Measurements from ENCODE around the gene ZNF609.

DNA sequence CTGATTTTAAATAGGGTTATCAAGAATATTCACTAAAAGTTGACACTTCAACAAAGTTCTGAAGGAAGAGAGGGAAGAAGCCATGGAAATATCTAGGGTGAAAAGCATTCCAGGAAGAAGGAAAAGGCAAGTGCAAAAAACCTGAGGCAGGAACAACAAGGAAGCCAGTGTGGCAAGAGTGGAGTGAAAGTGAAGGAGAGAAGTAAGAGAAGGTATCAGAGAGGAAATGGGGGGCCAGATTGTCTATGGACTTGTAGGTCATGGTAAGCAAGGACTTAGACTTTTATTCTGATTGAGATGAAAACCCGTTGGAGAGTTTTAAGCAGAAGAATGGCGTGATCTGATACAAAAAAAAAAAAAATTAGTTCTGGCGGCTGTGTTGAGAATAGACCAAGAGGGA lies 18.5 kb upstream of the ZNF609 start:
- TF ChIP-seq, protein P1, sequence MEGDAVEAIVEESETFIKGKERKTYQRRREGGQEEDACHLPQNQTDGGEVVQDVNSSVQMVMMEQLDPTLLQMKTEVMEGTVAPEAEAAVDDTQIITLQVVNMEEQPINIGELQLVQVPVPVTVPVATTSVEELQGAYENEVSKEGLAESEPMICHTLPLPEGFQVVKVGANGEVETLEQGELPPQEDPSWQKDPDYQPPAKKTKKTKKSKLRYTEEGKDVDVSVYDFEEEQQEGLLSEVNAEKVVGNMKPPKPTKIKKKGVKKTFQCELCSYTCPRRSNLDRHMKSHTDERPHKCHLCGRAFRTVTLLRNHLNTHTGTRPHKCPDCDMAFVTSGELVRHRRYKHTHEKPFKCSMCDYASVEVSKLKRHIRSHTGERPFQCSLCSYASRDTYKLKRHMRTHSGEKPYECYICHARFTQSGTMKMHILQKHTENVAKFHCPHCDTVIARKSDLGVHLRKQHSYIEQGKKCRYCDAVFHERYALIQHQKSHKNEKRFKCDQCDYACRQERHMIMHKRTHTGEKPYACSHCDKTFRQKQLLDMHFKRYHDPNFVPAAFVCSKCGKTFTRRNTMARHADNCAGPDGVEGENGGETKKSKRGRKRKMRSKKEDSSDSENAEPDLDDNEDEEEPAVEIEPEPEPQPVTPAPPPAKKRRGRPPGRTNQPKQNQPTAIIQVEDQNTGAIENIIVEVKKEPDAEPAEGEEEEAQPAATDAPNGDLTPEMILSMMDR (IDR thresholded peaks at IDR 0.05; ENCODE audit: low read depth, low read length, missing input control) = no peak
- TF ChIP-seq, protein P2, sequence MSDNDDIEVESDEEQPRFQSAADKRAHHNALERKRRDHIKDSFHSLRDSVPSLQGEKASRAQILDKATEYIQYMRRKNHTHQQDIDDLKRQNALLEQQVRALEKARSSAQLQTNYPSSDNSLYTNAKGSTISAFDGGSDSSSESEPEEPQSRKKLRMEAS (IDR thresholded peaks at IDR 0.05) = no peak
- TF ChIP-seq RAD21 (IDR thresholded peaks at IDR 0.05) = no peak
- TF ChIP-seq YY1 (IDR thresholded peaks at IDR 0.05) = no peak
- TF ChIP-seq, protein P3, sequence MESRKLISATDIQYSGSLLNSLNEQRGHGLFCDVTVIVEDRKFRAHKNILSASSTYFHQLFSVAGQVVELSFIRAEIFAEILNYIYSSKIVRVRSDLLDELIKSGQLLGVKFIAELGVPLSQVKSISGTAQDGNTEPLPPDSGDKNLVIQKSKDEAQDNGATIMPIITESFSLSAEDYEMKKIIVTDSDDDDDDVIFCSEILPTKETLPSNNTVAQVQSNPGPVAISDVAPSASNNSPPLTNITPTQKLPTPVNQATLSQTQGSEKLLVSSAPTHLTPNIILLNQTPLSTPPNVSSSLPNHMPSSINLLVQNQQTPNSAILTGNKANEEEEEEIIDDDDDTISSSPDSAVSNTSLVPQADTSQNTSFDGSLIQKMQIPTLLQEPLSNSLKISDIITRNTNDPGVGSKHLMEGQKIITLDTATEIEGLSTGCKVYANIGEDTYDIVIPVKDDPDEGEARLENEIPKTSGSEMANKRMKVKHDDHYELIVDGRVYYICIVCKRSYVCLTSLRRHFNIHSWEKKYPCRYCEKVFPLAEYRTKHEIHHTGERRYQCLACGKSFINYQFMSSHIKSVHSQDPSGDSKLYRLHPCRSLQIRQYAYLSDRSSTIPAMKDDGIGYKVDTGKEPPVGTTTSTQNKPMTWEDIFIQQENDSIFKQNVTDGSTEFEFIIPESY (IDR thresholded peaks at IDR 0.05) = no peak
- TF ChIP-seq JUND (IDR thresholded peaks at IDR 0.05) = no peak
- TF ChIP-seq SP1 (IDR thresholded peaks at IDR 0.05) = no peak
- no peak for TF ChIP-seq GABPA (IDR thresholded peaks at IDR 0.05 in 1 of 2, conservative IDR thresholded peaks at IDR 0.05 in 1 of 2)
- TF ChIP-seq, protein P4, sequence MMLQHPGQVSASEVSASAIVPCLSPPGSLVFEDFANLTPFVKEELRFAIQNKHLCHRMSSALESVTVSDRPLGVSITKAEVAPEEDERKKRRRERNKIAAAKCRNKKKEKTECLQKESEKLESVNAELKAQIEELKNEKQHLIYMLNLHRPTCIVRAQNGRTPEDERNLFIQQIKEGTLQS (IDR thresholded peaks at IDR 0.05) = no peak
- no peak for TF ChIP-seq FOXA1 (IDR thresholded peaks at IDR 0.05)
- TF ChIP-seq RXRA (IDR thresholded peaks at IDR 0.05) = no peak
- no peak for TF ChIP-seq EGR1 (IDR thresholded peaks at IDR 0.05; ENCODE audit: low read depth in 2 of 2)
- no peak for TF ChIP-seq HNF4G (IDR thresholded peaks at IDR 0.05)

Measured in liver (tissue), 3 donors.